ENCODE measurements around the gene GMDS. TPM values are rescaled to one million over a fixed set of nuclear protein-coding genes. Genes with fewer than 3 reads are reported as not detected.
A peak's percentile ranks its signal among the peaks of the same experiment; 100 is the strongest.

The GMDS gene
- polyA plus RNA-seq, 1 of the 3 experiments (the other 2 are of a cell fraction), result 12.3 TPM

DNA sequence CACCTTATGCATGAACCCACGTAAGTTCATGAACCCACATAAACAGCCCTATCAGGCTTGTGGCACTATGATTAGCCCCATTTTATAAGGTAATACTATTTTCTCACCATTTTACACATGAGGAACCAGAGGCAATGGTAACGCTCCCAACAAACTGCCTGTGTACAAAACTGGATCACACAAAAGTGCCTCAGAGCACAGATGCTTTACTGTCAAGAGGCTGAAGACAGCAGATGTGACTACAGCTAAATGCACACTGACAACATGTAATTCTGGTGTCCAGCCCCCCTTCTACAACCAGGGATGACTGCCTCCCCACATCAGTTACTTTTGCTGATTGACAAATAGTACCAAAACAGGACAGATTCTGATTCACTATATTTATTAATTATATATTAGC, 69.6 kb downstream of the GMDS start (continued):
- no peak for TF ChIP-seq FOXM1 (IDR thresholded peaks at IDR 0.05; ENCODE audit: low read depth)
- no peak for TF ChIP-seq TEAD4 (IDR thresholded peaks at IDR 0.05; ENCODE audit: borderline replicate concordance, insufficient read depth)
- no peak for TF ChIP-seq SIN3A (IDR thresholded peaks at IDR 0.05; ENCODE audit: borderline replicate concordance, low read depth, low read length)

DNA sequence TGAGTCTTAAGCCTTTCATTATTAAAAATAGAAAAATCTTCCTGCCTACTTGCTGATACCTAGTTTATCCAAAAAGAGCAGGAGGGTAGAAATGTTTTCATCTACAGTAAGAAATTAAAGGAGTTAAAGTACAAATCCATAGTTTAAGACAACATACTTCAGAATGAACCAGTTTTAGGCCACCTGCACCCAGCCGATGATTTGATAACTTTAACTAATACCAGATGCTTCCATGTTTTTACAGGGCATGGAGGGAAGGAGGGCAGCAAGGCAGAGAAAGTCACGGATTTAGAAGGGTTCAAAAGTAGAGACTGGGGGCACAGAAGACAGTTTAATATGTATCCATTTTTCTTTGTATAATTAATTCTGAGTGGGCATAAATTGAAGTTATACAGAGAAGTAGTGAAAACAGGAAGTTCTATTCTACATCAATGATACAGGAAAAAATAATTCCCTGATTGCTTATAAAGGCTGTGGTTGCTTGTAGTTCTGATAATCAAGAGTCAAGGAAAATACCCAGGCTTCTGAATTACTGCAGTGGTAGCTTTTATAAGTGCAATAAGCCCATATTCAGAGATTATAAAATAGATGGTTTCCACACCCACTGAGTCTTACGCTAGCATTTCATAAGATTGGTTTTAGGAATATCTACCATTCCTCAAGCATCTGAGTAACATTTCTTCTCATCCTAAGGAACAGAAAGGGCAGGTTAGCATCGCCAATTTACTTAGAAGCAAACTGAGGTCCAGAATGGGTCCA, 72.0 kb downstream of the GMDS start:
- TF ChIP-seq RCOR1 (IDR thresholded peaks at IDR 0.05; ENCODE audit: low read length) (peak; percentile 65; the same call in 1 of the 2 replicates), RFX5 (IDR thresholded peaks at IDR 0.05; ENCODE audit: low read length) (no peak), CHD2 (IDR thresholded peaks at IDR 0.05; ENCODE audit: low read length, partially characterized antibody) (no peak), RXRA (IDR thresholded peaks at IDR 0.05; ENCODE audit: borderline replicate concordance, low read depth) (no peak), GATA2 (CRISPR knock-in tag; IDR thresholded peaks at IDR 0.05) (peak; percentile 76), TAF1 (IDR thresholded peaks at IDR 0.05; ENCODE audit: borderline replicate concordance, low read depth, low read length) (no peak), EZH2phosphoT487 (IDR thresholded peaks at IDR 0.05; ENCODE audit: borderline replicate concordance, low read depth) (no peak), FOXM1 (IDR thresholded peaks at IDR 0.05; ENCODE audit: low read depth) (no peak), EP300 (IDR thresholded peaks at IDR 0.05; ENCODE audit: borderline replicate concordance in 1 of 2, low read depth in 1 of 2, low read length in 1 of 2) (no peak), TCF12 (IDR thresholded peaks at IDR 0.05) (peak; percentile 89), FOXJ3 (CRISPR knock-in tag; IDR thresholded peaks at IDR 0.05) (no peak), SMC3 (IDR thresholded peaks at IDR 0.05; ENCODE audit: low read depth, low read length) (no peak), GABPA (IDR thresholded peaks at IDR 0.05; ENCODE audit: low read depth) (no peak)
- TF ChIP-seq, protein P1, sequence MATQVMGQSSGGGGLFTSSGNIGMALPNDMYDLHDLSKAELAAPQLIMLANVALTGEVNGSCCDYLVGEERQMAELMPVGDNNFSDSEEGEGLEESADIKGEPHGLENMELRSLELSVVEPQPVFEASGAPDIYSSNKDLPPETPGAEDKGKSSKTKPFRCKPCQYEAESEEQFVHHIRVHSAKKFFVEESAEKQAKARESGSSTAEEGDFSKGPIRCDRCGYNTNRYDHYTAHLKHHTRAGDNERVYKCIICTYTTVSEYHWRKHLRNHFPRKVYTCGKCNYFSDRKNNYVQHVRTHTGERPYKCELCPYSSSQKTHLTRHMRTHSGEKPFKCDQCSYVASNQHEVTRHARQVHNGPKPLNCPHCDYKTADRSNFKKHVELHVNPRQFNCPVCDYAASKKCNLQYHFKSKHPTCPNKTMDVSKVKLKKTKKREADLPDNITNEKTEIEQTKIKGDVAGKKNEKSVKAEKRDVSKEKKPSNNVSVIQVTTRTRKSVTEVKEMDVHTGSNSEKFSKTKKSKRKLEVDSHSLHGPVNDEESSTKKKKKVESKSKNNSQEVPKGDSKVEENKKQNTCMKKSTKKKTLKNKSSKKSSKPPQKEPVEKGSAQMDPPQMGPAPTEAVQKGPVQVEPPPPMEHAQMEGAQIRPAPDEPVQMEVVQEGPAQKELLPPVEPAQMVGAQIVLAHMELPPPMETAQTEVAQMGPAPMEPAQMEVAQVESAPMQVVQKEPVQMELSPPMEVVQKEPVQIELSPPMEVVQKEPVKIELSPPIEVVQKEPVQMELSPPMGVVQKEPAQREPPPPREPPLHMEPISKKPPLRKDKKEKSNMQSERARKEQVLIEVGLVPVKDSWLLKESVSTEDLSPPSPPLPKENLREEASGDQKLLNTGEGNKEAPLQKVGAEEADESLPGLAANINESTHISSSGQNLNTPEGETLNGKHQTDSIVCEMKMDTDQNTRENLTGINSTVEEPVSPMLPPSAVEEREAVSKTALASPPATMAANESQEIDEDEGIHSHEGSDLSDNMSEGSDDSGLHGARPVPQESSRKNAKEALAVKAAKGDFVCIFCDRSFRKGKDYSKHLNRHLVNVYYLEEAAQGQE (IDR thresholded peaks at IDR 0.05; ENCODE audit: low read depth, low read length), result no peak
- TF ChIP-seq, protein P2, sequence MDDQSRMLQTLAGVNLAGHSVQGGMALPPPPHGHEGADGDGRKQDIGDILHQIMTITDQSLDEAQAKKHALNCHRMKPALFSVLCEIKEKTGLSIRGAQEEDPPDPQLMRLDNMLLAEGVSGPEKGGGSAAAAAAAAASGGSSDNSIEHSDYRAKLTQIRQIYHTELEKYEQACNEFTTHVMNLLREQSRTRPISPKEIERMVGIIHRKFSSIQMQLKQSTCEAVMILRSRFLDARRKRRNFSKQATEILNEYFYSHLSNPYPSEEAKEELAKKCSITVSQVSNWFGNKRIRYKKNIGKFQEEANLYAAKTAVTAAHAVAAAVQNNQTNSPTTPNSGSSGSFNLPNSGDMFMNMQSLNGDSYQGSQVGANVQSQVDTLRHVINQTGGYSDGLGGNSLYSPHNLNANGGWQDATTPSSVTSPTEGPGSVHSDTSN (IDR thresholded peaks at IDR 0.05), result no peak
- POLR2A ChIA-PET, result no interaction called here
- 65% methylated on average over 4 of the region's 4 CpGs for WGBS (ENCODE audit: low lambda C conversion rate)

More for the DNA sequence above, 72.0 kb downstream of the GMDS start:
- H4K20me1 ChIP-seq (ENCODE audit: insufficient read depth), result no peaks in the 10 kb centered on the region
- CTCF ChIA-PET, result no interaction called here
- H3K4me3 ChIP-seq (ENCODE audit: low read depth in 2 of 2, low read length in 1 of 2), result no peak overlapping the region
- H3K79me2 ChIP-seq (ENCODE audit: insufficient read depth), result no peaks in the 10 kb centered on the region
- no peak overlapping the region; the same call in 1 of the 2 replicates for H2AFZ ChIP-seq (ENCODE audit: low read depth)
- H3K36me3 ChIP-seq (replicated peaks in 1 of 2; ENCODE audit: control insufficient read depth in 1 of 2, insufficient read depth in 2 of 2, low read length in 1 of 2), result no peaks in the 10 kb centered on the region
- H3K9me3 ChIP-seq, result no peaks in the 10 kb centered on the region
- H3K4me1 ChIP-seq (ENCODE audit: control insufficient read depth in 1 of 2, insufficient read depth in 2 of 2, low read depth in 1 of 2, low read length in 1 of 2), result no peaks in the 10 kb centered on the region; a peak in 1 of 4 replicates
- H3K9me2 ChIP-seq, result no peaks in the 10 kb centered on the region
- no peak overlapping the region for H3K4me2 ChIP-seq
- DNase-seq, result peak; percentile 45
- no peaks in the 10 kb centered on the region for H3F3A ChIP-seq (replicated peaks; ENCODE audit: insufficient read depth)
- H3K27me3 ChIP-seq (ENCODE audit: insufficient read depth), result no peaks in the 10 kb centered on the region
- H3K9ac ChIP-seq, result no peak overlapping the region
- no peak overlapping the region; a peak in 1 of 4 replicates for H3K27ac ChIP-seq (ENCODE audit: low read depth in 2 of 2, low read length in 1 of 2)

All from SK-N-SH (cell line).